ENCODE measurements around the gene SLC9A1. TPM values are rescaled to one million over a fixed set of nuclear protein-coding genes. Genes with fewer than 3 reads are reported as not detected.
A peak's percentile ranks its signal among the peaks of the same experiment; 100 is the strongest.
"Not testable (repeated sequence)": the region's sequence is repeated elsewhere in the genome, so short reads cannot be mapped to it uniquely, and the experiment has no call there.

Gene SLC9A1
- total RNA-seq (2014; rRNA removed; shearing (Covaris generic)): 1.4 and 4.2 TPM in 2 replicates

GRCh38 chr1:27154991-27155781 is at the start of gene SLC9A1:
Gene SLC9A1, minus strand, starts transcription at chr1:27155125. Its CDS starts 791 bp downstream, at chr1:27154334.
- in situ Hi-C loops (cut with HindIII; ENCODE audit: low sequenced_read_pairs): no loop called here
- DNase-seq (ENCODE audit: low spot score): peak; percentile 94

GRCh38 chr1:27203946-27204345 is 49.0 kb upstream of the SLC9A1 start:
- no peak for DNase-seq (ENCODE audit: low spot score)
- in situ Hi-C loops (cut with HindIII; ENCODE audit: low sequenced_read_pairs): no loop called here

- in situ Hi-C loops (cut with HindIII; ENCODE audit: low sequenced_read_pairs): no loop called here
- no peak for DNase-seq (ENCODE audit: low spot score)
Measured at GRCh38 chr1:27201295-27201694, 46.4 kb upstream of the SLC9A1 start.

- in situ Hi-C loops (cut with HindIII; ENCODE audit: low sequenced_read_pairs): no loop called here
Measured at GRCh38 chr1:27193194-27193593, 38.3 kb upstream of the SLC9A1 start.

GRCh38 chr1:27192039-27192529 is 37.2 kb upstream of the SLC9A1 start:
- no peak for DNase-seq (ENCODE audit: low spot score)
- in situ Hi-C loops (cut with HindIII; ENCODE audit: low sequenced_read_pairs): no loop called here

More at GRCh38 chr1:27193194-27193593, 38.3 kb upstream of the SLC9A1 start:
- DNase-seq (ENCODE audit: low spot score): no peak

- in situ Hi-C loops (cut with HindIII; ENCODE audit: low sequenced_read_pairs); DNase-seq (ENCODE audit: low spot score): not testable (repeated sequence)
Measured at GRCh38 chr1:27184665-27185064, 29.7 kb upstream of the SLC9A1 start.

GRCh38 chr1:27179979-27180378 is 25.1 kb upstream of the SLC9A1 start:
- in situ Hi-C loops (cut with HindIII; ENCODE audit: low sequenced_read_pairs): no loop called here
- DNase-seq (ENCODE audit: low spot score): no peak

GRCh38 chr1:27179379-27179778 is 24.5 kb upstream of the SLC9A1 start:
- in situ Hi-C loops (cut with HindIII; ENCODE audit: low sequenced_read_pairs): no loop called here

GRCh38 chr1:27176954-27177353 is 22.0 kb upstream of the SLC9A1 start:
- in situ Hi-C loops (cut with HindIII; ENCODE audit: low sequenced_read_pairs): no loop called here
- no peak for DNase-seq (ENCODE audit: low spot score)

More at GRCh38 chr1:27179379-27179778, 24.5 kb upstream of the SLC9A1 start:
- no peak for DNase-seq (ENCODE audit: low spot score)

GRCh38 chr1:27176323-27176722 is 21.4 kb upstream of the SLC9A1 start:
- in situ Hi-C loops (cut with HindIII; ENCODE audit: low sequenced_read_pairs): no loop called here
- DNase-seq (ENCODE audit: low spot score): no peak

GRCh38 chr1:27172992-27173391 is 18.1 kb upstream of the SLC9A1 start:
- DNase-seq (ENCODE audit: low spot score); in situ Hi-C loops (cut with HindIII; ENCODE audit: low sequenced_read_pairs): not testable (repeated sequence)

- no peak for DNase-seq (ENCODE audit: low spot score)
- in situ Hi-C loops (cut with HindIII; ENCODE audit: low sequenced_read_pairs): no loop called here
Measured at GRCh38 chr1:27166929-27167328, 12.0 kb upstream of the SLC9A1 start.

GRCh38 chr1:27166351-27166802 is 11.5 kb upstream of the SLC9A1 start:
- in situ Hi-C loops (cut with HindIII; ENCODE audit: low sequenced_read_pairs): no loop called here
- no peak for DNase-seq (ENCODE audit: low spot score)

GRCh38 chr1:27163093-27163492 is 8.2 kb upstream of the SLC9A1 start:
- DNase-seq (ENCODE audit: low spot score): no peak

GRCh38 chr1:27162090-27162489 is 7.2 kb upstream of the SLC9A1 start:
- DNase-seq (ENCODE audit: low spot score): no peak
- in situ Hi-C loops (cut with HindIII; ENCODE audit: low sequenced_read_pairs): no loop called here

More at GRCh38 chr1:27163093-27163492, 8.2 kb upstream of the SLC9A1 start:
- in situ Hi-C loops (cut with HindIII; ENCODE audit: low sequenced_read_pairs): no loop called here

GRCh38 chr1:27161594-27161993 is 6.7 kb upstream of the SLC9A1 start:
- in situ Hi-C loops (cut with HindIII; ENCODE audit: low sequenced_read_pairs): no loop called here
- DNase-seq (ENCODE audit: low spot score): no peak

- in situ Hi-C loops (cut with HindIII; ENCODE audit: low sequenced_read_pairs): no loop called here
- DNase-seq (ENCODE audit: low spot score): no peak
Measured at GRCh38 chr1:27157194-27157593, 2.3 kb upstream of the SLC9A1 start.

GRCh38 chr1:27154469-27154990 is 395 bp downstream of the SLC9A1 start:
- in situ Hi-C loops (cut with HindIII; ENCODE audit: low sequenced_read_pairs): no loop called here

GRCh38 chr1:27153927-27154358 is 982 bp downstream of the SLC9A1 start:
- in situ Hi-C loops (cut with HindIII; ENCODE audit: low sequenced_read_pairs): no loop called here
- no peak for DNase-seq (ENCODE audit: low spot score)

More at GRCh38 chr1:27154469-27154990, 395 bp downstream of the SLC9A1 start:
- DNase-seq (ENCODE audit: low spot score): peak; percentile 26

- in situ Hi-C loops (cut with HindIII; ENCODE audit: low sequenced_read_pairs): no loop called here
- DNase-seq (ENCODE audit: low spot score): peak; percentile 38
Measured at GRCh38 chr1:27153549-27153886, 1.4 kb downstream of the SLC9A1 start.
